Heart left ventricle (tissue), 16 donors: Measurements from ENCODE around the gene PCTP. TPM values are rescaled to one million over a fixed set of nuclear protein-coding genes. Genes with fewer than 3 reads are reported as not detected.

Source experiments
- ATAC-seq, 4 donors: fragments of 200-7000 bp; cut with Tn5 transposase; one replicate each; pipeline ENCODE4 v1.9.1; 2020 to 2022; ENCODE audit warnings: moderate library complexity in 4 of 4, mild to moderate bottlenecking in 3 of 4, moderate number of reproducible peaks in 1 of 4
- DNase-seq, 5 donors: peaks; one replicate each; pipeline ENCODE4 v3.0.0-alpha.2; 2020
- H3K27ac ChIP-seq, 12 donors: fragments of 200-600 bp; sonication (generic) in 4 of 12; one replicate each; pipeline versions ENCODE4 v1.5.0 to v1.8.0; 2016 to 2022; ENCODE audit warnings: mild to moderate bottlenecking in 2 of 12
- H3K27me3 ChIP-seq, 9 donors: fragments of 200-600 bp; sonication (generic) in 2 of 9; one replicate each; pipeline versions ENCODE4 v1.5.1 to v1.8.0; 2016 to 2022; ENCODE audit warnings: mild to moderate bottlenecking in 3 of 9
- H3K36me3 ChIP-seq, 9 donors: fragments of 200-600 bp; sonication (generic) in 2 of 9; one replicate each; pipeline versions ENCODE4 v1.5.0 to v1.8.0; 2018 to 2022; ENCODE audit warnings: mild to moderate bottlenecking in 2 of 9
- H3K4me1 ChIP-seq, 12 donors: fragments of 200-600 bp; sonication (generic) in 4 of 12; one replicate each; pipeline versions ENCODE4 v1.5.0 to v1.8.0; 2016 to 2022; ENCODE audit warnings: mild to moderate bottlenecking in 3 of 12
- H3K4me3 ChIP-seq, 12 donors: fragments of 200-600 bp; sonication (generic) in 4 of 12; one replicate each; pipeline versions ENCODE4 v1.5.0 to v1.8.0; 2017 to 2022; ENCODE audit warnings: mild to moderate bottlenecking in 9 of 12, moderate library complexity in 4 of 12
- H3K9me3 ChIP-seq, 12 donors: fragments of 200-600 bp; sonication (generic) in 4 of 12; one replicate each; pipeline versions ENCODE4 v1.5.0 to v1.8.0; 2016 to 2022; ENCODE audit warnings: mild to moderate bottlenecking in 1 of 12
- POLR2A ChIP-seq, 2 donors: fragments of 450-650 bp; IDR thresholded peaks; one replicate each; pipeline ENCODE4 v1.6.1; 2017; ENCODE audit warnings: antibody characterized with exemption in 2 of 2, mild to moderate bottlenecking in 2 of 2, moderate library complexity in 2 of 2
- WGBS, 4 donors: extraction: QIAGEN DNeasy Blood & Tissue Kit in 2 of 4; methylation state at CpG; one replicate each; pipeline versions ENCODE4 v1.1.5 to v1.1.7; 2013 to 2018; 5-methylcytosine and 5-hydroxymethylcytosine counted together
- intact Hi-C, 10 donors: fragments of 100-400 bp; cut with DNase I; formaldehyde crosslinking; loops; one replicate each; pipeline versions ENCODE4 v1.11.1 to v1.14.2; 2022
- polyA plus RNA-seq, 2 donors: library from polyadenylated mRNA; stranded (reverse); fragments of 200-250 nt; gene quantifications; one replicate each; pipeline ENCODE4 v1.2.3, GENCODE V29; 2013
- total RNA-seq, 9 donors: library from RNA; depleted of rRNA in 2 of 9; stranded (reverse); fragments of >200 nt in 2 of 9; fragmentation: NEBNext Ultra II Directional in 3 of 9; extraction: Animal tissue kit (Norgen Biotek cat#: 25700) in 3 of 9; gene quantifications; one replicate each; pipeline versions ENCODE4 v1.1.0 to v1.2.4, GENCODE V29; 2016 to 2023
- TF ChIP-seq, protein P1 (sequence below), 12 donors: fragments of 200-600 bp; sonication (generic) in 4 of 12; IDR thresholded peaks; one replicate each; pipeline versions ENCODE4 v1.5.0 to v1.8.0; 2018 to 2022; ENCODE audit warnings: antibody characterized with exemption in 12 of 12, mild to moderate bottlenecking in 5 of 12
- donor health status: ischemic (EF 13 %, LVEDD 7.1; RV severe dilation, severe dysfunction).
- donor health status: healthy with polysubstance abuse.
- donor health status: DM: no; HTN: yes; CAD: no.
- donor health status: DM: no; HTN: no; CAD: no.
- donor health status: ischemic (EF 25% LVEDD 6.9; RV normal size, moderate dysfunction).
- donor health status: ischemic (EF 25% LVEDD 5.7; RV mildly dilated, moderate dysfunction).
- donor health status: healthy.
- donor health status: DM: yes; HTN: yes; CAD: no.
- donor health status: ischemic (EF 35%, LVEDD 5.7; RV mildly dilated, moderate dysfunction).
- donor health status: nonischemic (EF 11% LVEDD 7.7; RV severe dilation, severe dysfunction).
- donor health status: DM: yes; HTN: yes; CAD: no.
- donor health status: PGD.
- donor health status: ischemic (EF 29% LVEDD 5.4; RV normal size, mild dysfunction).
- donor health status: nonischemic (EF 23%, LVEDD 6.1; RV moderate dilation, normal function).

Gene PCTP
- total and polyA plus RNA-seq, 11 donors: 11.8 to 22.6 (median 18.6) TPM

DNA sequence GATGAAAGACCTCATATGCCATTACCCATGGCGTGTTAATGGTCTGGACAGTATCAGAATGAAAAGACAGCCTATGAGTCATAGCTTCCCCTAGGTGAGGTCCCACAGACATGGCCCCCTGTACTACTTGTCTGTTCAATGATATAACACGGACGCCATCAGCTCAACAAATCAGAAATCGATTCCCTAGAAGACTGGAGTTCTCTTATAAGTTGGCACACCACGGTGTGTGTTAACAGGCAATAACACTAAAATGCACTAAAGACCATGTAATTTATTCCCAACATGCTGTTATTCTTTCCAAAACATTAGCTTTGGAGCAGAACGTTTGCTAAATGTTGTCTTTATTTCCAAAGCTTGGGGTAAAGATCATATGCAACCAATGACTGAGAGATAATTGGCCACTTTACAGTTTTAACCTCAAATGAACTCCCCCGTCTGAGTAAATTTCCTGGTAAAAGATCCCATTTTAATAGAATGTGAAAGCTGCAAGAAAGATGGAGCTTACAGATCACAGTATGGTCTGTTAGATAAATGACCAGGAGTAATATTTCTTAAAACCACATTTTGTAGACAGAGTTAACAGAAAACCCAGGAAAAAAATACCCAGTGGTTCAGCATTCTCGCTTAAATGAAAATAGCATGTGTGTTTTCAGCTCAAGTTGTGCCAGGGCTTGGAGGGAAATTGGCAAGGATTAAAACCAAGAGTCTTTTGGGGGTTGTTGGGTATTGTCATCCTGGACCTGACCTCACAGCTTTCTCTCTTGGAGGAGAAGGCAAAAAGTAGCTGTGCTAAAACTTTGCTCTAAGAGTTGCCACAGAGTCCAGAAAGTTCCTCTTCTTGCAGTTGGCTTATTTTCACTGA lies 65.9 kb downstream of the PCTP start:
- no peak overlapping the region for H3K27ac ChIP-seq
- no peaks in the 10 kb centered on the region for H3K36me3 ChIP-seq
- peaks cover 0 to 9% (median 0%) of the 10 kb centered on the region in 12 donors for H3K4me1 ChIP-seq
- no peaks in the 10 kb centered on the region for H3K27me3 ChIP-seq
- no peak overlapping the region for H3K4me3 ChIP-seq
- intact Hi-C loops: loop anchor here in 1 of 10 donors (10.0 kb wide), 1 partner anchor 52 kb away; no protein-coding TSS in a partner anchor
- ATAC-seq (no peak), DNase-seq (no peak)
- WGBS, 4 donors: 84 to 90% (median 86%) methylated on average over 8 of the region's 8 CpGs
- TF ChIP-seq, protein P1, sequence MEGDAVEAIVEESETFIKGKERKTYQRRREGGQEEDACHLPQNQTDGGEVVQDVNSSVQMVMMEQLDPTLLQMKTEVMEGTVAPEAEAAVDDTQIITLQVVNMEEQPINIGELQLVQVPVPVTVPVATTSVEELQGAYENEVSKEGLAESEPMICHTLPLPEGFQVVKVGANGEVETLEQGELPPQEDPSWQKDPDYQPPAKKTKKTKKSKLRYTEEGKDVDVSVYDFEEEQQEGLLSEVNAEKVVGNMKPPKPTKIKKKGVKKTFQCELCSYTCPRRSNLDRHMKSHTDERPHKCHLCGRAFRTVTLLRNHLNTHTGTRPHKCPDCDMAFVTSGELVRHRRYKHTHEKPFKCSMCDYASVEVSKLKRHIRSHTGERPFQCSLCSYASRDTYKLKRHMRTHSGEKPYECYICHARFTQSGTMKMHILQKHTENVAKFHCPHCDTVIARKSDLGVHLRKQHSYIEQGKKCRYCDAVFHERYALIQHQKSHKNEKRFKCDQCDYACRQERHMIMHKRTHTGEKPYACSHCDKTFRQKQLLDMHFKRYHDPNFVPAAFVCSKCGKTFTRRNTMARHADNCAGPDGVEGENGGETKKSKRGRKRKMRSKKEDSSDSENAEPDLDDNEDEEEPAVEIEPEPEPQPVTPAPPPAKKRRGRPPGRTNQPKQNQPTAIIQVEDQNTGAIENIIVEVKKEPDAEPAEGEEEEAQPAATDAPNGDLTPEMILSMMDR (IDR thresholded peaks at IDR 0.05): no peak
- no peak for TF ChIP-seq POLR2A (IDR thresholded peaks at IDR 0.05)
- H3K9me3 ChIP-seq: peaks cover 0 to 14% (median 0%) of the 10 kb centered on the region in 12 donors

DNA sequence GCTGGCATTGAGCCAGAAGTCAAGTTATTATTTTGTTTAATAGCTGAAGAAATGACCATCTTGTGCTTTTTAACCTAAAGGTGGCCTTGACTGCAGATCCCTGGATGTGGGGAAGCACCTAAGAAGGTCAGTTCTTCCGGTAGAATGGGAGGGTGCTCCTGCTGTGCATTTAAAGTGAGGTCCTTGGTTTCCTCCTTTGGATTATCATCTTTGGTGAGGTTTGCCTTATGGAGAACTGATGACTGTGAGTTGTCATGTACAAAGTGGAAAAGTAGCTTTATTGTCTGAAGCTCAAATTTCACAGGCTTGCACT lies 66.5 kb downstream of the PCTP start:
- Histone ChIP-seq H3K27me3 (no peaks in the 10 kb centered on the region), H3K36me3 (no peaks in the 10 kb centered on the region), H3K27ac (no peak overlapping the region), H3K9me3 (peaks cover 0 to 14% (median 0%) of the 10 kb centered on the region in 12 donors), H3K4me1 (peaks cover 0 to 9% (median 0%) of the 10 kb centered on the region in 12 donors), H3K4me3 (no peak overlapping the region)
- TF ChIP-seq, protein P1 (IDR thresholded peaks at IDR 0.05): no peak
- no peak for TF ChIP-seq POLR2A (IDR thresholded peaks at IDR 0.05)
- 81 to 92% (median 88%) methylated on average over 1 of the region's 1 CpG for WGBS, 4 donors
- no peak for ATAC-seq
- intact Hi-C loops: loop anchor here in 1 of 10 donors (10.0 kb wide), 1 partner anchor 53 kb away; no protein-coding TSS in a partner anchor
- DNase-seq: no peak

DNA sequence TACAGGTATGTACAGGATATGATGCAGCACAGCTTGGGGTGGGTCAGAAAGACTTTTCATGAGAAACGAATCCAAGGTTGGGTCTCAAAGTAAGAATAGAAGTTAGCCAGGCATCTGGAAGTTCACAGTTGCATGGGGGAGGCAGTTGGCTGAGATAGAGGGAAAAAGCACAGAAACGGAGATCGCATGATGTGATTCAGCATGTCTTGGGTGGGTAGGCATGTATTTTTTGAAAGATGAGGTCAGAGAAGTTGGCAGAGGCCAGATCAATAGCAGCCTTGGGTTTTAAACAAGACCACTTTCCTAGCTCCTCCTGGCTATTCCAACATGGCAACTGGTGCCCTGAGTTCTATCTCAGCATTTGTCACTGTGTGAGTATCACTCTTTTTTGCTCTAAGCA lies 67.2 kb downstream of the PCTP start:
- no peak for DNase-seq
- ATAC-seq: no peak
- Histone ChIP-seq H3K4me3 (no peak overlapping the region), H3K9me3 (peaks cover 0 to 14% (median 0%) of the 10 kb centered on the region in 12 donors), H3K36me3 (no peaks in the 10 kb centered on the region), H3K4me1 (peaks cover 0 to 9% (median 0%) of the 10 kb centered on the region in 12 donors), H3K27ac (no peak overlapping the region), H3K27me3 (no peaks in the 10 kb centered on the region)
- 87 to 93% (median 89%) methylated on average over 3 of the region's 3 CpGs for WGBS, 4 donors
- intact Hi-C loops: loop anchor here in 1 of 10 donors (10.0 kb wide), 1 partner anchor 53 kb away; no protein-coding TSS in a partner anchor
- TF ChIP-seq POLR2A (IDR thresholded peaks at IDR 0.05): no peak
- TF ChIP-seq, protein P1 (IDR thresholded peaks at IDR 0.05): no peak
